ENCODE results near the gene SSRP1.

The SSRP1 gene

GRCh38 chr11:57359896-57360690 is 24.4 kb upstream of the SSRP1 start:
- no peak for DNase-seq

GRCh38 chr11:57359396-57359795 is 23.7 kb upstream of the SSRP1 start:
- no peak for DNase-seq

GRCh38 chr11:57358991-57359390 is 23.3 kb upstream of the SSRP1 start:
- no peak for DNase-seq

- peak; percentile 21 for DNase-seq
Measured at GRCh38 chr11:57358543-57358961, 22.9 kb upstream of the SSRP1 start.

GRCh38 chr11:57357856-57358255 is 22.2 kb upstream of the SSRP1 start:
- DNase-seq, result peak; percentile 19

GRCh38 chr11:57357310-57357709 is 21.6 kb upstream of the SSRP1 start:
- DNase-seq, result no peak

- no peak for DNase-seq
Measured at GRCh38 chr11:57356268-57356667, 20.6 kb upstream of the SSRP1 start.

GRCh38 chr11:57354699-57355098 is 19.0 kb upstream of the SSRP1 start:
- DNase-seq, result no peak

- no peak for DNase-seq
Measured at GRCh38 chr11:57353852-57354251, 18.2 kb upstream of the SSRP1 start.

GRCh38 chr11:57353446-57353845 is 17.8 kb upstream of the SSRP1 start:
- DNase-seq, result no peak

GRCh38 chr11:57353036-57353435 is 17.3 kb upstream of the SSRP1 start:
- no peak for DNase-seq

GRCh38 chr11:57349491-57350274 is 14.0 kb upstream of the SSRP1 start:
- DNase-seq, result peak; percentile 13

- no peak for DNase-seq
Measured at GRCh38 chr11:57348636-57349313, 13.1 kb upstream of the SSRP1 start.

GRCh38 chr11:57348052-57348451 is 12.4 kb upstream of the SSRP1 start:
- DNase-seq, result no peak

- DNase-seq, result no peak
Measured at GRCh38 chr11:57347336-57347735, 11.6 kb upstream of the SSRP1 start.

GRCh38 chr11:57345555-57346211 is 10.0 kb upstream of the SSRP1 start:
- DNase-seq, result peak; percentile 63

- no peak for DNase-seq
Measured at GRCh38 chr11:57344826-57345225, 9.1 kb upstream of the SSRP1 start.

GRCh38 chr11:57343825-57344224 is 8.1 kb upstream of the SSRP1 start:
- DNase-seq, result no peak

GRCh38 chr11:57342702-57343101 is 7.0 kb upstream of the SSRP1 start:
- no peak for DNase-seq

- DNase-seq, result no peak
Measured at GRCh38 chr11:57341250-57341808, 5.6 kb upstream of the SSRP1 start.

- peak; percentile 50 for DNase-seq
Measured at GRCh38 chr11:57340039-57340615, 4.4 kb upstream of the SSRP1 start.

GRCh38 chr11:57339328-57339727 is 3.6 kb upstream of the SSRP1 start:
- DNase-seq, result no peak
